Dedifferentiated amniotic fluid mesenchymal stem cell (primary cell): Measurements from ENCODE around the gene IRAG1.

Source experiments
- DNase-seq: peaks from one replicate; pipeline ENCODE4 v3.0.0-alpha.2; 2016; ENCODE audit errors: extremely low spot score

The IRAG1 gene

GRCh38 chr11:10648871-10649270, 44.7 kb downstream of the IRAG1 start:
- no peak for DNase-seq

- no peak for DNase-seq
These were observed 46.7 kb downstream of the IRAG1 start for GRCh38 chr11:10646681-10647355.

- no peak for DNase-seq
These were observed 47.5 kb downstream of the IRAG1 start for GRCh38 chr11:10646005-10646404.

- no peak for DNase-seq
These were observed 48.3 kb downstream of the IRAG1 start for GRCh38 chr11:10645212-10645795.
